Activated gamma-delta T cell (primary cell): ENCODE measurements around the gene MLYCD.
A peak's percentile ranks its signal among the peaks of the same experiment; 100 is the strongest.

Source experiments
- DNase-seq: peaks from one replicate; lab custom pipeline; 2025; lab: John Stamatoyannopoulos, UW

Gene MLYCD

GRCh38 chr16:83954577-83955016 lies 55.7 kb downstream of the MLYCD start:
- no peak for DNase-seq

- DNase-seq, result no peak
These were observed 56.6 kb downstream of the MLYCD start for GRCh38 chr16:83955218-83956130.

GRCh38 chr16:83956336-83957289 lies 57.7 kb downstream of the MLYCD start:
- DNase-seq, result peak; percentile 34

GRCh38 chr16:83957296-83957855 lies 58.5 kb downstream of the MLYCD start:
- DNase-seq, result no peak

- DNase-seq, result no peak
These were observed 59.4 kb downstream of the MLYCD start for GRCh38 chr16:83958137-83958845.

- DNase-seq, result no peak
These were observed 60.1 kb downstream of the MLYCD start for GRCh38 chr16:83958846-83959565.

- DNase-seq, result no peak
These were observed 60.9 kb downstream of the MLYCD start for GRCh38 chr16:83959656-83960434.

- DNase-seq, result no peak
These were observed 61.8 kb downstream of the MLYCD start for GRCh38 chr16:83960521-83961249.

GRCh38 chr16:83961591-83961990 lies 62.7 kb downstream of the MLYCD start:
- DNase-seq, result no peak

GRCh38 chr16:83963277-83964119 lies 64.6 kb downstream of the MLYCD start:
- DNase-seq, result no peak

GRCh38 chr16:83964684-83965443 lies 65.9 kb downstream of the MLYCD start:
- no peak for DNase-seq

GRCh38 chr16:83965444-83966152 lies 66.7 kb downstream of the MLYCD start:
- DNase-seq, result no peak

GRCh38 chr16:83966153-83966696 lies 67.3 kb downstream of the MLYCD start:
- DNase-seq, result no peak

- no peak for DNase-seq
These were observed 68.2 kb downstream of the MLYCD start for GRCh38 chr16:83967091-83967490.

- no peak for DNase-seq
These were observed 69.0 kb downstream of the MLYCD start, which contains the start of gene NECAB2 for GRCh38 chr16:83967838-83968305. TSS of gene NECAB2 (plus strand) at chr16:83968244. CDS start at chr16:83968649, 405 bp downstream.

GRCh38 chr16:83968306-83968851 lies 69.5 kb downstream of the MLYCD start:
- no peak for DNase-seq
